Prostate gland (tissue), 2 donors: ENCODE measurements around the gene MRPL30.

ENCODE experiments used
- CTCF ChIP-seq, 4 experiments: fragments of 200-600 bp in 2 of 4; fragments of 450-650 bp in 2 of 4; sonication (generic) in 2 of 4; IDR thresholded peaks; 1 replicate in 3 of 4; 2 replicates in 1 of 4; pipeline ENCODE4 v1.5.1; 2016 to 2019; ENCODE audit warnings: antibody characterized with exemption in 4 of 4, mild to moderate bottlenecking in 2 of 4, moderate library complexity in 2 of 4
- POLR2A ChIP-seq: fragments of 450-650 bp; IDR thresholded peaks from one replicate; pipeline ENCODE4 v1.6.1; 2016; ENCODE audit warnings: antibody characterized with exemption, mild to moderate bottlenecking
- POLR2AphosphoS5 ChIP-seq: sonication (generic); formaldehyde crosslinking; IDR thresholded peaks from one replicate; pipeline ENCODE4 v1.6.1; 2017; ENCODE audit warnings: antibody characterized with exemption

- TF ChIP-seq CTCF (IDR thresholded peaks at IDR 0.05) (no peak), POLR2A (no peak), POLR2AphosphoS5 (no peak)
Measured at GRCh38 chr2:99238599-99238998, 57.6 kb downstream of the MRPL30 start.
